Measurements from ENCODE around the gene MX1.

GRCh38 chr21:41500931-41501381, 74.9 kb downstream of the MX1 start:
- TF ChIP-seq CTCF (IDR thresholded peaks at IDR 0.05; ENCODE audit: insufficient read depth, low read depth, low read length) (no peak), EZH2 (IDR thresholded peaks at IDR 0.05; ENCODE audit: insufficient read depth, low read length) (no peak)
